Myometrial cell (primary cell): ENCODE results near the gene OR3A2. TPM values are rescaled to one million over a fixed set of nuclear protein-coding genes. Genes with fewer than 3 reads are reported as not detected.

Experiments used
- total RNA-seq: library from RNA; depleted of rRNA; stranded (reverse); fragments of >200 nt; gene quantifications from 2 replicates; pipeline ENCODE4 v1.2.3, GENCODE V29; 2015

The OR3A2 gene
- total RNA-seq = not detected in 2 replicates

DNA sequence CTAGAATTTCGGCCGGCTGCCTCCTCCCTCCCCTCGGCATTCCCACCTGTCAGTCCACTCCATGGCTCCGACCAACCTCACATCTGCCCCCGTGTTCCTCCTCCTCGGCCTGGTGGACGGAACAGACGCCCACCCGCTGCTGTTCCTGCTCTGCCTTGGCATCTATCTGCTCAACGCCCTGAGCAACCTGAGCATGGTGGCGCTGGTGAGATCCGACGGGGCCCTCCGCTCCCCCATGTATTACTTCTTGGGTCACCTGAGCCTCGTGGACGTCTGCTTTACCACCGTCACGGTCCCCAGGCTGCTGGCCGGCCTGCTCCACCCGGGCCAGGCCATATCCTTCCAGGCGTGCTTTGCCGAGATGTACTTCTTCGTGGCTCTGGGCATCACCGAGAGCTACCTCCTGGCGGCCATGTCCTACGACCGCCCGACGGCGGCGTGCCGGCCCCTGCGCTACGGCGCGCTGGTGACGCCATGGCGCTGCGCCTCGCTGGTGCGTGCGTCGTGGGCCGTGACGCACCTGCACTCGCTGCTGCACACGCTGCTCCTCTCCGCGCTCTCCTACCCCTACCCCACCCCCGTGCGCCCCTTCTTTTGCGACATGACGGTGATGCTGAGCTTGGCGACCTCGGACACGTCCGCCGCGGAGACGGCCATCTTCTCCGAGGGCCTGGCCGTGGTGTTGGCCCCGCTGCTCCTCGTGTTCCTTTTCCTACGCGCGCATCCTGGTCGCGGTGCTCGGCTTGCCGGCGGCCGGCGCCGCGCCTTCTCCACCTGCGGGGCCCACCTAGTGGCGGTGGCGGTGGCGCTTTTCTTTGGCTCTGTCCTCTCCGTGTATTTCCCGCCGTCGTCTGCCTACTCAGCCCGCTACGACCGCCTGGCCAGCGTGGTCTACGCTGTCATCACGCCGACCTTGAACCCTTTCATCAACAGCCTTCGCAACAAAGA lies at the start of gene OR3A2:
Gene OR3A2, minus strand, starts transcription at position 440 of the 948 bp plus-strand sequence.

DNA sequence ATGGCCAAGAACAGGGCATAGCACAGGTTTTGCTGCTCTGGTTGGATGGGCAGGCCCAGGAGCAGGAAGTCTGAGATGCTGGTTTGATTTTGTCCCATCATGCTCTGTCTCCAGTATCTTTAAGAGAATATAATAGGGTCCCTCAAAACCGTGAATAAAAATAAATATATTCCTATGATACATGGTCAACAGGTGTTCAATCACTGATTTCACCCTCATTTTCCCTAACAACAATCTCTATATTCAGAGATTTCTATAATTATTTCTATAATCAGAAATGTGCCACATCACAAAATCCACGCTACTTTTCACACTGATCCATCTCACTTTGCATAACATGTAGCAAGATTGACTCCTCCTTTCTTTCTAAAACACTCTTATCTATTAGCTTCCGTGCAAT lies 47.6 kb upstream of the OR3A2 start, which contains the start of gene OR1E2:
Gene OR1E2, minus strand, starts transcription at position 101 of the 400 bp plus-strand sequence. Its CDS starts 0 bp downstream, at position 101.

DNA sequence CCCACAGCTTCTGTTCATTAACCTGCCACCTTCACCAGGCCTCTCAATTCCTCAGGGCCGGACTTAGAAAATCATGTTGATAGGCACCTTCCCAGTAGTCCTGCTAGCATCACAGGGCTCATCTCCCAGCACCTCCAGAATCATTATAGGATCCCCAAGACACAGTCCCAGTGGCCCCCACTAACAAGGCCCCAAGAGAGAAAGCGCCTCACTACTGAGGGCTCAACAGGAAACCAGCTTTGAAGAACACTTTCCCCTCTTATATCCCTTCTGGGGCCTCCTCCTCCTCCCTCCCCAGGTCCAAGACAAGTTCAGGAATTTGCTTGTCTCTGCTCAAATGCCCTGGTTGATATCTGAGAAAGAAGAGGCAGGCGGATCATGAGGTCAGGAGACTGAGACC lies 25.0 kb upstream of the OR3A2 start, which contains the start of gene OR3A3:
Gene OR3A3, plus strand, starts transcription at position 301 of the 400 bp plus-strand sequence.

DNA sequence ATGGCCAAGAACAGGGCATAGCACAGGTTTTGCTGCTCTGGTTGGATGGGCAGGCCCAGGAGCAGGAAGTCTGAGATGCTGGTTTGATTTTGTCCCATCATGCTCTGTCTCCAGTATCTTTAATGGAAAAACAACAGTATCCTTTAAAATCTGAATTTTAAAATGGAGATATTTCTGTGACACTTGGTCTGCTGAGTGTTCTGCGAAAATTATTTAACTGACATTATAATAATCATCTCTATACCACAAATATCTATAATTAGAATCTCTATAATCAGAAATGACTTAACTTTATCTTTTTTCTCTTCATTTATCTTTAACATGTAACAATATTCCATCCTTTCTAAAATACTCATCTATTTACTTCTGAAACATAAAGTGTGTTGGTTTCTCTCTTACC lies 12.2 kb upstream of the OR3A2 start, which contains the start of gene OR1E1:
Gene OR1E1, minus strand, starts transcription at position 101 of the 400 bp plus-strand sequence. Its CDS starts 0 bp downstream, at position 101.

DNA sequence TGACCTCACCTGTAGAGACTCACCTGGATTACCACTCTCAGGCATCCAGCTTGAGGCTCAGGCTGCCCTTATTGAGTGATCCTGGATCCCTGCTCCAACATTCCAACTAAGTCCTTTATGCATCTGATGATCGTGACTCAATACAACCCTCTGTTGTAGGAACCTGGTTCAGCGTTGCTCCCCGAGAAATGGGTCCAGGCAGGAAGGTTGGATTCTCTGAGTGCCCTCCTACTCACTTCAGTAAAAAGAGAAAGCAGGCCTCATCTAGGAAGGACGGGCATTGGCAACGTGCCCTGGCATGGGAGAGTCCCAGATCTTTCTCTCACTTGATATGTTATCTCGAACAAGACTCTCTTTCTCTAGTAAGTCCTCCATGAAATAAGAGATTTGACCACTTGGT lies 87.8 kb downstream of the OR3A2 start, which contains the start of gene OR3A1:
Gene OR3A1, minus strand, starts transcription at position 101 of the 400 bp plus-strand sequence. CDS start 5,778 bp downstream, outside the sequence.

Other genes starting within 250 kb of the OR3A2 start
- not detected in 2 replicates for gene OR1A2, start 188.8 kb downstream of the OR3A2 start, total RNA-seq
- gene OR1A1, start 178.6 kb downstream of the OR3A2 start, total RNA-seq = not detected in 2 replicates
- not detected in 2 replicates for gene OR3A1, start 87.9 kb downstream of the OR3A2 start, total RNA-seq
- not detected in 2 replicates for gene OR1E1, start 12.1 kb upstream of the OR3A2 start, total RNA-seq
- not detected in 2 replicates for gene OR3A3, start 25.1 kb upstream of the OR3A2 start, total RNA-seq
- gene OR1E2, start 47.5 kb upstream of the OR3A2 start, total RNA-seq = not detected in 2 replicates
- gene SPATA22, start 85.5 kb upstream of the OR3A2 start, total RNA-seq = 0.71 TPM in 1 of 2 replicates, not detected in the other
- gene ASPA, start 89.7 kb upstream of the OR3A2 start, total RNA-seq = 1.2 and 1.6 TPM in 2 replicates
- gene TRPV3, start 171.5 kb upstream of the OR3A2 start, total RNA-seq = 0.53 and 6.6 TPM in 2 replicates
- gene TRPV1, start 223.1 kb upstream of the OR3A2 start, total RNA-seq = 0.58 and 1.2 TPM in 2 replicates
- 12.8 and 13.0 TPM in 2 replicates for gene SHPK, start 249.9 kb upstream of the OR3A2 start, total RNA-seq